GM21390 (cell line): ENCODE data around the gene AXIN1.

Source experiments
- ATAC-seq: cut with Tn5 transposase; IDR thresholded peaks from one replicate; pipeline ENCODE4 v1.9.1; 2021; ENCODE audit not compliant: unreplicated experiment

The AXIN1 gene

DNA sequence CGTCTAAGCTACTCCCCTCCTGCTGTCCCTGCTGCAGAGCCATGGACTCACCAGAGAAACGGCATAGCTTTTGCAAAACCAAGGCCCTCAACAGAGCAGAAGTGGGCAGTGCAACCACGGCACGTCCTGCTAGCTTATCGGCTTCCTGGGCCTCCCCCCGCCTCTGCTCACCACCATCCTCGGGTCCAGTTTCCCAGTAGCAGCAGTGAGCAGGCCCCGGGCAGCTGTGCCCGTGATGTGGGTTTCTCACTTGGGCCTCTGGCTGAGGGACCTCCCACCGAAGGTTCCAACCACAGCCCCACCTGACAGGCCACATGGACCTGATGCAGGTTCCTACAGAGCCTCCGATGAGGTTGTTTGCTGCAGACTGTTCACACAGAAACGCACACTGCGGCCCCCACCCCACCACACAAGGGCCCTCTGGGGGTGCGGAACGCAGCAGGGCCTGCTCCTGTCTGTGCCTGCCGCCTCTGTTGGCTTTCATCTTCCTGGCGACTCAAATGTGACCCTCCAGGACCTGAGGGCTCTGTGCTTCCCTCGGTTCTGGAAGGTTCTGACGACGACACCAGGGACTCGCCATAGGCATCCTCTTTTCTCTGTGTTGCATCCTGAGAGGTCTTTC is 44.7 kb downstream of the AXIN1 start:
- no peak for ATAC-seq

DNA sequence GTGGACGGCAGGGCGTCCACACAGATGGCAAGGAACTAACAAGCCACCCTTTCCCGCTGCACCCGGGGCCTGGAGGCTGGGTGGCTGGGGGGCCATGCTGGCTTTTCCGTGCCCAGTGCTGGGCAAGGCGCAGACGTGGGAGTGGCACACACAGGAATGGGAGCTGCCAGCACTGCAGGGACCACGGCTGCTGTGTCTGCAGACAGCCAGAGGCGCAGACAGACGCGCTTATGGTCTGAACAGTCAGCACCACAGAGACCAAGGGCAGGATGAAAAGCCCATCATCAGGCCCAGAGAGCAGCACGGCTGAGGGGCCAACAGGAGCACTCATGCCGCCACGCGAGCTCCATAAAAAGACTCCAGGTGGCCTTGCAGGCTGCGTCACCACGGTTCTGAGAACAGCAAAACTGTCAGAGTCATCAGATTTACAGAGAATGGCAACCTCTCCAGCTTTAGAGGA is 45.6 kb downstream of the AXIN1 start:
- no peak for ATAC-seq

DNA sequence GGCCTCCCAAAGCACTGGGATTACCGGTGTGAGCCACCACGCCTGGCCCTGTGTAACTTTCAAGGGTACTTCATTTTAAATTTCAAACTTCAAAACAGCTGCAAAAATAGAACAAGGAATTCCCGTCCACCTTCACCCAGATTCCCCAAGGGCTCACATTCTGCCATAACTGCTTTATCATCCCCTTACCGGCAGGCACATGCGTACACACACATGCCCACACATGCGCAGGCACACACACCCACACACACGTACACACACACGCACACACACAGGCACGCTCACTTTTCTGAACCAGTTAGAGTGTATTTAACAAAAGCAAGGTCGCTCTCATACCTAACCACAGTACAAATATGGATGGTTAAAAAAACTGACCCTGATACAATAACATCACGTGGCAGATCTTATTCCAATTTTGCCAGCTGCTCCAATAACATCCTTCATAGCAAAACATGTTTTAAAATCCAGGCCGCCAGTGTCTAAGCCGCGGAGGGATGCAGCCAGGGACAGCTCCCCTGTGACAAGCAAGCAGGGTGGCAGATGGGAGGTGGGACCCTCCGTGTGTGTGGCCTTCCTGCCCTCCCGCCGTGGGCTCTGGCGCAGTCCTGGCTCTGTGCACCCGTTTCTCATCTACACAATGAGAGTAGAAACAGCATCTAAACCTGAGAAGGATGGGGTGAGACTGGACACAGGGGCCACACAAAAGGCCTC is 46.5 kb downstream of the AXIN1 start:
- no peak for ATAC-seq

DNA sequence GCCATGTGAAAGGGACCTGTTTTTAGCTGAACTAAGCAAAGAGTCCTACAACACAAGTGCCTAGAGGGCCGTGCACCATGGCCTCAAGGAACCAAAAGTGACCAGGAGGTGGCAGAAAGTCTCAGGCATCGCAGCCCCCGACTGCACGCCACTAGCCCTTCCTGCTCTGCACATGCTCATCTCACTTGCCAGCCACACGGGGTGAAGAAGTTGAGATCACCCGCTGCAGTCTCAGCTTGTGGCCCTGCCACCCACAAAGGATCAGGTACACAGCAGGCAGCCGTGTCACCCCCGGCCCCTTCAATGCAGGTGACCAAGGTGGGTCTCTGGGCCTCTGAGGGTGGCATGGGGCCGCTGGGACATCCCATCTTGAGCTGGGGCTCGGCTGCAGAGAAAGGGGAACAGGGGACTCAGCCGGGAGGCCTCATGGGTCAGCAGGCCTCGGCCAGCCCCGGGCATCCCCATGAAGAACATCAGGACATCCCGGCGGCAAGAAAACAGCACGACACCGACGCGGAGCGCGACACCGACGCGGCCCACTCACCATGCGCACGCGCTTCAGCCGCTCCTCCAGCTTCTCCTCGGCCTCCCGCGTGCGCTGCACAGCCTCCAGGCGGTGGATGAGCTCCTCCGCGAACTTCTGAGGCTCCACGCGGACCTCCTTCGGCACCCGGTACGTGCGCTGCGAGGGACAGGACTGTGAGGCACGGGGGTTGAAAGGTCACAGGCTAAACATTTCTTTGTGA is 48.6 kb downstream of the AXIN1 start:
- ATAC-seq = no peak

DNA sequence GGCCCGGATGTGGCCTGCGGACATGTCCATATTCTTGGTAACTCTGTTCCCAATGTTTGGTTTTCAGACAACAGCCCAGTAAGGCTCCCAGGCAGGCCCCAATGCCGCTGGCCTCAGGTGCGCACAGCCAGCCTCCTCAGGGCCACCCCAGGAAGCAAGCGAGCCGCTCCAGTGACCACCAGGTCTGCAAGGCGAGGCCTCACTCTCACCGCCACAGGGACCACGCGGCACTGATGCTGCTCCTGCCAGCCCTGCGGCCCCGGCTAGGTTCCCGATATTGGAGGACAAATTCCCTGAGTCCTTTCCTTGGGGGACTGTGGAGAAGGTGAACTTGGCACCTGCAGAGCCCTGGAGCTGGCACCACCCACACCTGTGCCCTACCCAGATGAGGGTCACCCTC is 50.6 kb downstream of the AXIN1 start:
- ATAC-seq = no peak

DNA sequence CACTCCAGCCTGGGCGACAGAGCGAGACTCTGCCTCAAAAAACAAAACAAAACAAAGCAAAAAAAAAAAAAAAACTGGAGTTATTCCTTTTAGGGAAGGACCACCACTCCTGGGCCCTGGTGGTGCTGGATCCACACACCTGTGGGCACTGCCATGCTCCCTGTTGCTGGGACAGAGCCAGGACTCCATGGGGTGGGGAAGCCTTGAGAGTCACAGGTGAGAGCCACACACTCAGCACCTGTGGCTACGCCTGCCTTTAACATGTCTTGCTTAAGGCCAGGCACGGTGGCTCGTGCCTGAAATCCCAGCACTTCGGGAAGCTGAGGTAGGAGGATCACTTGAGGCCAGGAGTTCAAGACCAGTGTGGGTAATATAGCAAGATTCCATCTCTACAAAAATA is 51.3 kb downstream of the AXIN1 start:
- no peak for ATAC-seq

DNA sequence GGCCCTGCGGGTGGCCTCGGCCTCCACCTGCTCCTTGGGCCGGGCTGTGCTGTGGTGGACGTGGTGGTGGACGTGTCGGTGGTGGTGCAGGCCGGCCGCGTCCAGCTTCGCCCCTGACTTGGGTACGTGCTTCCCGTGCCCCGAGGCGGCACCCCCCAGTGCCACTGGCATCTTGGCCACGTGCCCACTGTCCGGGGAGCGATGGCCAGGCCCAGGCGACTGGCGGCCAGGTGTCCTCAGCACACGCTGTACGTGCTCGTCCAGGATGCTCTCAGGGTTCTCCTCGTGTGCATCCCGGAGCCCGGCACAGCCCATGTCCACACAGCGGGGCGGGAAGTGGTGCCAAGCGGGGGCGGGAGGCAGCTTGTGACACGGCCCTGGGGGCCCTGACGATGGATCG is 54.7 kb downstream of the AXIN1 start:
- ATAC-seq = no peak

DNA sequence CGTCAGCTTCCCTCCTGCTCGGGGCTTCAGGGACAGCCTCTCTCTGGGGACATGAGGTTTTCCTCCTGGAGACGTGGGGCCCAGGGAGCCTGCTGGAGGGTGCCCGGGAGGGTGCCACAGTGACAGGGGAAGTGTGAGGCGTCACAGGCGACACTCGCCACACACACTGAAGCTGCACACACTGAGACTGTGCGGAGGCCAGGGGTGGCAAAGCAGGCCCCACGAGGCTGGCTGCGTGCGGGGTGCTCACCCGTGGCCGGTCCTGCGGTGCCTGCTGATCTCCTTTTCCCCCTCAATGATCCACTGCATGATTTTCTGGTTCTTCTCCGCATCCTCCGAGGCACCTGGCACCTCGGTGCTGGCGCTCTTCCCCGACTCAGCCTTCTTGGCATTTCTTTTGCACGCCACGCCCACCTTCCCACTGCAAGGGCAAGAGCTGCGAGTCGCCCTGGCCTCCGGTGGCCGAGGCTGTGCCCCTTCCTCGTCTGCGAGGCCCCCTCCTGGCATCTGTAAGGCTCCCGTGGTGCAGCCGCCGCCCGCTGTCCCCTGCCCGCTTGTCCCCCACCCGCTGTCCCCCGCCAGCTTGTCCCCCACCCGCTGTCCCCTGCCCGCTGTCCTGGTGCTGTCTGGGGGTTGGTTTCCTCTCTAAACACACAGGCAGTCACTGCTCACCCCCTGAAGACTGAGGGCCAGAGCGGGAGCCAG is 55.6 kb downstream of the AXIN1 start:
- ATAC-seq = no peak

DNA sequence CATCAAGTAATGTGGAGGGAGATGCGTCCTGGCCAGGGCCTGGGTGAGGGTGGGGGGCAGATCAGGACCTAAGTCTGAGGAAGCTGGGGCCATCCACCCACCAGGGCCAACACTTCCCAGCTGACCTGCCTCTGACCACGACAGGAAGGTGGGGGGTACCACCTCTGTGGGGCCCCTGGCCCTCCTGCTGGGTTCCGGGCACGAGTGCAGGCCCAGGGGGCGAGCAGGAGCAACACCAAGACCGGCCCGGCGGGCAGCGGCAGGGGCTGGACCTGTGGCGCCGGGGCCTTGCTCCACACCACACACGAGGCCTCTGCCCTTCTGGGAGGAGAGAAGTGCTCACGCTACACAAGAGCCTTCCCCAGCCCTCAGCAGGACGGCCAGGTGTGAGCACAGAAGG is 56.2 kb downstream of the AXIN1 start:
- ATAC-seq = no peak

DNA sequence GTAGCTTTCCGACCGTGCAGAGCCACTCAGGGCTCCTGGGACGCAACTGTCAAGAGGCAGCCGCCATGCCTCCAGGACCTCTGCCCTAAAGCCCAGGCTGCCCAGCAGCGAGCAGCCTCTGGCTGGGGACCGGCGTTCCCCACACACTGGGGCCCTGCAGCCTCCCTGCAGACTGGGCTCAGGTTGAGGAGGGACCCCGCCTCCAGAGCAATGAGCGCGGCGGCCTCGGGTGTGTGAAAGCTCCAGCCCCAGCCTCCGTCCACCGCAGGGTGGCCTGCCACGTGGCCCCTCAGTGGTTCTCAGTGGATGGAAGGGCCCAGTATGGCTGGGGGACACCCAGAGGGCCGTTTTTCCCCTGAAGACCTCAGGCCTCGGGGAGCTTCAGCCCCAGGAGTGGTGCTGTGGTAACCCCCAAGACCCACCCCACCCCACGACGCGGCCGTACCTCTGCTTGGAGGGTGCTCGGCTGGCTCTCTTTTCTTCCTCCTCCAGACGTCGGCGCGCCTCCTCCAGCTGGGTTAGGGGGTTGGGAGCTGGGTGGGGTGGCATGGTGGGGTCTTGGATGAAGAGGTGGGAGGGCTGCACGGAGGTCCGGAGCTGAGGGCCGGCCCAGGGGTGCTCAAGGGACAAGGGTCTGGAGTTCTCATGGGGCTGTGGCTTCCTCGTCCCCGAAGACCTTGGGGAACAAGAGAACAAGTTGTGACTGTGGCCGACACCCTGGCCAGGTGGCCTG is 59.3 kb downstream of the AXIN1 start:
- ATAC-seq = no peak

DNA sequence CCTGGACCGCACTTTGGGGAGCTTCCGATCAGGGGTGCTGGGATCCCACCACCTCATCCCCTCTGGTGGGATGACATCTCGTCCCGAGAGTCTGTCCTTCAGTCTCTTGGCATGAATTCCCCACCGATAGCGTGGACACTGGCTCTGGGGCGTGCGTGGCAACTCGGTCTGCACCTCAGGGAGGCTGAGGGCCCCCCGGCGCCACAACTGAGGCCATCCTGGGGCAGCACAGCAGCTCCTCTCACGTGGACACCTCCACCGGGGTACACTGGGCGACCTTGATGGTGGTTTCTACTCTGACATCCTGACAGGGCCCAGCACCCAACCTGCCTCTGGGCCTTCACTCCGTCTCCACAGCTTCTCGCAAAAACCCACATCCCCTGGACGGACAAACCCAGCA is 61.0 kb downstream of the AXIN1 start:
- no peak for ATAC-seq

DNA sequence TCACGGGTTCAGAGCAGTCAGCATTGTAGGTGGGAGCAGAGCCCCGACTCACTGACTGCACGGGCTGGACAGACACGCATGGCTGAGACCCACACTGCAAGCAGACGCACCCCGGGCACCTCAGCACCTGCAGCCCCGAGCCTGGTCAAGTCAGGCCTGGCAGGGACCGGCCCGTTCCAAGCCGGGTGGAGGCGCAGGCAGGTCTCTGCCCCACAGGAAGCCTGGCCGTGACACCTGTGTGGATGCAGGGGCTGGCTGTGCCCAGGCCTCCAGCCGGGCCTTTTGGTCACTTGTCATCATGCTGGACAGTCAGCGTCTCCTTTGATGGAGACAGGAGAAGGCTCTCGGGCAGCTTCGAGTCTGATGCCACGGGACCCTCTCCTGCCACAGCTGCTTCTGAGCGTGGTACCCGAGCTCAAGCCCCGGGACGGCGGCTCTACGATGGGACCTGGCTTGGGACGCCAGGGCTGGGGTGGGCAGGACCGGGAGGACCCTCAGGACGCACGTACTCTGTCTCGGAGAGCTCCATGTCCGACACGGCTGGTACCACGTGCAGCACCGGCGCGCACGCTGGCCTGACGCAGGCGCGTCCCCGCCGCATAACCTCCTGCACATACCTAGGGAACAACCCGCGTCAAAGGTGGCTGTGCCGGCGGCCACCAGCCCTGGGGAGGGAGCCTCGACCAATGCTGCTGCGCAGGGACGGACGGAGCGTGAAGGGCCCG is 61.7 kb downstream of the AXIN1 start:
- no peak for ATAC-seq

DNA sequence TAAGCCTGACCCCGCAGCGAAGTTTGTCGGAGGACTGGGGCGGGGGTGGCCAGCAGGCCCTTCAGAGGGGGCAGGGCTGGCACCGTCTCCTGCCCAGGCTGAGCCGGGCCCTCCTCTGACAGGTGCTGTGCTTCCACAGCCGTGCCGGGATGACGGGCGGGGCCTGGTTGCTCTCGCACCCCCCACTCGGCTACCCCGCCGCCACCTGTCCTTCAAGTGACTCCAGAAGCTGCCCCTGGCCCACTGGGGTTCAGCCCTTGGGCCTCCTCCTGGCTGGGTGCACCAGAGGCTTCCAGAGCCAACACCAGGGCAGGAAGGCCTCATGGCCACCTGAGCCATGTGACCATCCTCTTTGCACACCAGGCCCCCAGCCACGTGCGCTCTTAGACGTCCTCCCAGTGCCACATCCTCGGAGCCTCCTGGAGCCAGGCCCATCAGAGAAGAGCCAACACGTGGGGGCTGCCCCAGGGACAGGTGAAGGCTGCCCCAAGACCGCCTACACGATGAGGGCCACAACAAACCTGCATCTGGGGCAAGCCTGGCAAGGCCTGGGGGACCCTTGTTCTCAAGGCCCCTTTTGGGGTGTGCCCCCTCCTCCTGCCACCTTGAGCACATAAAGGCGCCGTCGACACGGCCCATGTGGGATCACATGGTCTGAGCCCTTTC is 62.4 kb downstream of the AXIN1 start:
- ATAC-seq = no peak

DNA sequence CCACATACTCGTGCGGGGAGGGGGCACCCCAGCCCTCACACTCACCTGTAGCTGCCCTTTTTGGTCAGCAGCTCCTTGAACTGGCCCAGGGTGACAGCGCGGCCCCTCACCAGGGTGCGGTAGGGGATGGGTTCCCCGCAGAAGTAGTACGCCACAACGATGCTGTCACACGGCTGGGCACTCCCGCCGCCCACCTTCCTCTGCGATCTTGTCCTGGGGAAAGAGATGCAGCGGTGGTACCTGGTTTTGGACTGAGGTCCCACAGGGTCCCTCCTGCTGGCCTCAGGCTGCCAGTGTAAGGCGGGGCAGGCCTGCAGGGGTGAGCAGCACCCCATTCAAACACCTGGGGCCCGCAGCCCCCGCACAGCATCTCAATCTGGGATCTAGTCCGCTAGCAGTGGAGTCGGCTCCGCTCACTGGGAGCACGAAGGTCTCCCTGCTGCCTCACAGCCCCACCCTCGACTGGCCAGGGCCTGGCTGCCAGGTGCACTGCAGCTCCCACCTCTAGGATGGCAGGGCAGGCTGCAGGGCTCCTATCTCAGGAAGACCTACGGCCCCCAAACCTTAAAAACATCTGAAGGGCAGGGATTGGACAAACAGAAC is 63.0 kb downstream of the AXIN1 start:
- no peak for ATAC-seq

DNA sequence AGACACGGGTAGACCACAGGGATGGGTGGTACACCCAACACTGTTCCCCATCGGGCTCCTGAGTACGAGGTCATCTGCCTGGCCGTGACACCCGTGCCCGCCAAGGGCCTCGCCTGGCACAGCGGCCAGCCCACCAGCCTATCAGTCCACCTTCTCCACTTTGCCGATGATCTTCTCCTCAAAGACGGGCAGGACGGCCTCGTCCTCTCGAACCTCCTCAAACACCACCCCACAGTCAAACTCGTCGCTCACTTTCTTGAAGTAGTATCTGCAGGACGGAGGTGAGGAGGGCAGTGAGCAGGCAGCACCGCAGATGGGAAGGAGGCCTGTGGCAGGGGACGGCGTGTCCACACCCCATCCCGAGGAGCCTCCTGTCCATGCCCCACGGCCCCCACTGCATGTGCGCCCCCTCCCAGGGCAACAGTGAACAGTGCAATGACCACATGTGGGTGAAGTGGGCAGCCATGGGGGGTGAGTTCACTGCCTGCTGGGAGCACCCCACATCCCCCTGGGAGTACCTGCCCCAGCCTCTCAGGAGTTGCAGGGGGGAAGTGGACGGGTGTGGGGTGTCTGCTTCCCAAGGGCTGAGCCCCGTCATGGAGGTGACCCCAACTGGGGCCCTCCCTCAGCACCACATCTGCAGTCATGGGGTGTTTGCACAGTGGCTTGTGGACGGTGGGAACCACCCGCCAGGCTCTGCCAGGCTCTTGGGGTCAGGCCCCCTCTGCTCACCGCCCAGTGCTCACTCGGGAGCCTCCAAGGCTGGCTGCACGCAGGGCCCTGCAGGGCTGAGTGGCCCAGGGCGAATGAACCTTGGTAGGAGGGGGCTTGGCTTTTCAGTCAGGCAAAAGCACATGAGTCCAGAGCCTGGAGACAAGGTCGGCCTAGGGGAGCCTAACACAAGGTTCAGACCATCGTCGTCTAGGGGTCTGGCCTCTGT is 64.3 kb downstream of the AXIN1 start:
- no peak for ATAC-seq

DNA sequence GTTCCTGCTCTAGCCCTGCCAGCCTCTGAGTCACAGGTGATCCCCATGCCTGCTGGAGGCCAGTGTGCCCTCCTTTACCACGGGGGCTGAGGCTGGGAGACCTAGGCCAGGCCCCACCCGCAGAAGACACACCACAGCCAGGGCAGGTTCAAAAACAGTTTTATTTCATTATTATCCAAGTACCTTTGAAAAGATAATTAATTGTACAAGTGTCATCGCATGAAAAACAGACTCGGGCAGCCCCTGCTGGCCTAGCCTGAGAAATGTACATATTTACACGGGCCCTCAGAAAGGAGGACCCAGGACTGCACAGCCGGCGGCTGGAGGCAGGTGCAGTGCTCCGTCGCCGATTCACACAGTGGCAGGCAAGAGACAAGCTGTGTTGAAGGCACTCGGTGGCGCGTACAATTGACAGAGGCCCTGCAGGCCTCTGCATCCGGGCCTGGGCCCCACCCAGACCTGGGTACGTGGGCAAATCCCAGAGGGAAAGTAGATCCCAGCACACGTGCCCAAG is 65.2 kb downstream of the AXIN1 start:
- ATAC-seq = no peak

DNA sequence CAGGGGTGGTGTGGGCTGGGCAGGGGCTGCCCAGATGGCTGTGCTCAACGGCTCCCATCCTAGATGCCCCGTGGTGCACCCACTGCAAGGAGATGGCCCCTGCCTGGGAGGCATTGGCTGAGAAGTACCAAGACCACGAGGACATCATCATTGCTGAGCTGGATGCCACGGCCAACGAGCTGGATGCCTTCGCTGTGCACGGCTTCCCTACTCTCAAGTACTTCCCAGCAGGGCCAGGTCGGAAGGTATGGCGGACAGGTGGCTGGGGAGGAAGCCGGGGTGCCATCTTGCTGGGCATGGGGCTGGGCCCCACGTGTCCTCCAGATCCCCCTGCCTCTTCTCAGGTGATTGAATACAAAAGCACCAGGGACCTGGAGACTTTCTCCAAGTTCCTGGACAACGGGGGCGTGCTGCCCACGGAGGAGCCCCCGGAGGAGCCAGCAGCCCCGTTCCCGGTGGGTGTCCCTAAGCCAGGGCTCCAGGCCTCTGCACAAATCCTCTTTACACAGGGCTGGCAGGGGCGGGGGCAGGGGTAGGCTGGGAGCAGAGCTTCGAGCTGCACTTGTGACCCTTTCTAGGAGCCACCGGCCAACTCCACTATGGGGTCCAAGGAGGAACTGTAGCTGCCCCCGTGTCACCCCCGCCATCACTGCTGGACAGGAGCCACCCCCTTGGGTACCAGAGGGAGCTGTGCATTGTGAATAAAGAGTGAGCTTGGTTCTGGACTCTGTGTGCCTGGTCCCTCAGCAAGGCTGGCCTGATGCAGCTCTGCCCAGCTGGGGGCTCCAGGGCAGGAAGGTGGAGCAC is 65.8 kb downstream of the AXIN1 start:
- no peak for ATAC-seq
